ENCODE measurements around the gene SYNPO. TPM values are rescaled to one million over a fixed set of nuclear protein-coding genes. Genes with fewer than 3 reads are reported as not detected.

The SYNPO gene
- total and polyA plus RNA-seq, 8 donors, result 22.0 to 114 (median 27.7) TPM

DNA sequence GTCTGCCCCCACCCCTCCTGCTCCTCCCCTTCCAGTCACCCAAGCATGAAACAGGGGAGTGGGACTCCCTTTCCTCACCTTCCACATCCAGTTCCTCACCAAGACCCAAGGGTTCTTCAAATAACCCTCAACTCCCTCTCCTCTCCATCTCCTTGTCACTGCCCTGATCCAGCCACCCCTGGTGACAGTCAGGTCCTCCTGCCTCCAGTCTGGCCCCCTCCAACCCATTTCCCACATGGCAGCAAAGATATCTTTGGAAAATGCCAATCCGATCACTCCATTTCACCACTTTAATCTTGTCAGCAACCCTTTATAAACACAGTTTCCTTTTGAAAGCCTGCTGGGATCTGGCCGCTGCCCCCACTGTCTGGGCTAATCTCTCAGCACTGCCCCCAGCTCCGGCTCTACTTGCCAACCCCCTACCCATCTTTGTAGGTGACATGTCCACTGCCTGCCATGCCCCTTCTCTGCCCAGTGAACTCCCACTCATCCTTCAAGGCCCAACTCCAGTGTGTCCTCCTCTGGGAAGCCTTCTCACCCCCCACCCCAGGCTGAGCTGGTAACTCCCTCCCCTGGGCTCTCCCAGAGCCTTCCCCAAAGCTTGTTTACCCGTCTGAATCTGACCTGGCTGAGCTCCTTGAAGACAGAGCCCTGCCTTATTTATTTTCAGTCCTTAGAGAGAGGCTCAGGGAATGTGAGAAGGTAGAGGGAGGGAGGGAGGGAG lies 19.8 kb downstream of the SYNPO start:
- no peak for DNase-seq
- no peaks in the 10 kb centered on the region for H3K27me3 ChIP-seq
- intact Hi-C loops (cut with DNase I), result loop anchor here in 1 of 2 donors (5.0 kb wide), 1 partner anchor 98 kb away; no protein-coding TSS in a partner anchor
- H3K27ac ChIP-seq, result no peak overlapping the region
- no peaks in the 10 kb centered on the region for H3K36me3 ChIP-seq
- peaks cover 4 to 11% of the 10 kb centered on the region in 2 donors for H3K4me1 ChIP-seq
- no peaks in the 10 kb centered on the region for H3K9me3 ChIP-seq
- TF ChIP-seq, protein P1, sequence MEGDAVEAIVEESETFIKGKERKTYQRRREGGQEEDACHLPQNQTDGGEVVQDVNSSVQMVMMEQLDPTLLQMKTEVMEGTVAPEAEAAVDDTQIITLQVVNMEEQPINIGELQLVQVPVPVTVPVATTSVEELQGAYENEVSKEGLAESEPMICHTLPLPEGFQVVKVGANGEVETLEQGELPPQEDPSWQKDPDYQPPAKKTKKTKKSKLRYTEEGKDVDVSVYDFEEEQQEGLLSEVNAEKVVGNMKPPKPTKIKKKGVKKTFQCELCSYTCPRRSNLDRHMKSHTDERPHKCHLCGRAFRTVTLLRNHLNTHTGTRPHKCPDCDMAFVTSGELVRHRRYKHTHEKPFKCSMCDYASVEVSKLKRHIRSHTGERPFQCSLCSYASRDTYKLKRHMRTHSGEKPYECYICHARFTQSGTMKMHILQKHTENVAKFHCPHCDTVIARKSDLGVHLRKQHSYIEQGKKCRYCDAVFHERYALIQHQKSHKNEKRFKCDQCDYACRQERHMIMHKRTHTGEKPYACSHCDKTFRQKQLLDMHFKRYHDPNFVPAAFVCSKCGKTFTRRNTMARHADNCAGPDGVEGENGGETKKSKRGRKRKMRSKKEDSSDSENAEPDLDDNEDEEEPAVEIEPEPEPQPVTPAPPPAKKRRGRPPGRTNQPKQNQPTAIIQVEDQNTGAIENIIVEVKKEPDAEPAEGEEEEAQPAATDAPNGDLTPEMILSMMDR (IDR thresholded peaks at IDR 0.05), result no peak
- peak; percentile 36 for ATAC-seq
- H3K4me3 ChIP-seq, result no peak overlapping the region

GRCh38 chr5:150661086-150661485 lies 20.6 kb downstream of the SYNPO start, which contains the start of gene MYOZ3:
Gene MYOZ3, plus strand, starts transcription at chr5:150661251. Its CDS starts 1,691 bp downstream, at chr5:150662942.
- Histone ChIP-seq H3K27ac (no peak within 1 kb of the TSS), H3K36me3 (no peaks in the 10 kb centered on the region), H3K9me3 (no peaks in the 10 kb centered on the region), H3K4me3 (no peak within 1 kb of the TSS), H3K4me1 (peaks cover 4% of the 10 kb centered on the region in 2 donors), H3K27me3 (no peaks in the 10 kb centered on the region)
- intact Hi-C loops (cut with DNase I), result loop anchor here in 1 of 2 donors (5.0 kb wide), 1 partner anchor 99 kb away; no protein-coding TSS in a partner anchor
- DNase-seq (no peak), ATAC-seq (no peak)
- TF ChIP-seq, protein P1 (IDR thresholded peaks at IDR 0.05), result no peak

DNA sequence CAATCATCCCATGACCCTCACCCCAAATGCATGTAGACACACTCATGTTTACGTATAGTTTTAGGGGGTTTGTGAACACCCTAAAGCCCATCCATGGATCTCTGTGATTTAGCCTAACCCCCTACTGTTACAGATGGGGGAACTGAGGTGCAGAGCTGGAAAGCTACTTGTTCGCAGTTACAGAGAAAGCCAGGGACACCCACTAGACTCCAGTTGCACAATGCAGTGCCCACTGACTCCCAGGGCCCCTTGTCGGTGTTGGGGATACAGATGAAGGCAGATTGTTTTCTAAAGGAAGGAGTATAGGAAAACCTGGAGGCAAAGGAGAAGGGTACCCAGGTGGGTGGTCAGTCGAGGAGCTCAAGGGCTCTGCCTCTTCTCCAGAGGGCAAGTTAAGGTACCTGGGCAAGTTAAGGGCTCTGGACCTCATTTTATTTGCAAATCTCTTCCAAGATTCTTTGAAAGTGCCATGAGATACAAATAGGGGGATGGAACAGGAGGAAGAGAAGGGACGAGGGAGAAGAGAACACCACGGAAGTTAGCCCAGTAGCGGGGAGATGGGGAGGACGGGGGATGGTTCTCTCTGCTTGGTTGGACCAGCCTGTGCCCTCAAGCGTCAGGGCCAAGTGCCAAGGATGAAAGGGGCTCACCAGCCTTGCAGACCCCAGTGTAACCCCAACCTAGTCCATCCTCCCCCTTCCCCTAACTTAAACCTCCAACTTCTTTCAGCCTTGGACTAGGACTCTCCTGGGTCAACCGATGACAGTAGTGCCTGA lies 21.5 kb downstream of the SYNPO start:
- Histone ChIP-seq H3K27me3 (no peaks in the 10 kb centered on the region), H3K27ac (no peak overlapping the region), H3K4me3 (no peak overlapping the region), H3K36me3 (no peaks in the 10 kb centered on the region), H3K9me3 (no peaks in the 10 kb centered on the region), H3K4me1 (peaks cover 0 to 1% of the 10 kb centered on the region in 2 donors)
- ATAC-seq, result no peak
- intact Hi-C loops (cut with DNase I), result loop anchor here in 1 of 2 donors (5.0 kb wide), 1 partner anchor 100 kb away; no protein-coding TSS in a partner anchor
- TF ChIP-seq, protein P1 (IDR thresholded peaks at IDR 0.05), result no peak
- DNase-seq, result no peak

DNA sequence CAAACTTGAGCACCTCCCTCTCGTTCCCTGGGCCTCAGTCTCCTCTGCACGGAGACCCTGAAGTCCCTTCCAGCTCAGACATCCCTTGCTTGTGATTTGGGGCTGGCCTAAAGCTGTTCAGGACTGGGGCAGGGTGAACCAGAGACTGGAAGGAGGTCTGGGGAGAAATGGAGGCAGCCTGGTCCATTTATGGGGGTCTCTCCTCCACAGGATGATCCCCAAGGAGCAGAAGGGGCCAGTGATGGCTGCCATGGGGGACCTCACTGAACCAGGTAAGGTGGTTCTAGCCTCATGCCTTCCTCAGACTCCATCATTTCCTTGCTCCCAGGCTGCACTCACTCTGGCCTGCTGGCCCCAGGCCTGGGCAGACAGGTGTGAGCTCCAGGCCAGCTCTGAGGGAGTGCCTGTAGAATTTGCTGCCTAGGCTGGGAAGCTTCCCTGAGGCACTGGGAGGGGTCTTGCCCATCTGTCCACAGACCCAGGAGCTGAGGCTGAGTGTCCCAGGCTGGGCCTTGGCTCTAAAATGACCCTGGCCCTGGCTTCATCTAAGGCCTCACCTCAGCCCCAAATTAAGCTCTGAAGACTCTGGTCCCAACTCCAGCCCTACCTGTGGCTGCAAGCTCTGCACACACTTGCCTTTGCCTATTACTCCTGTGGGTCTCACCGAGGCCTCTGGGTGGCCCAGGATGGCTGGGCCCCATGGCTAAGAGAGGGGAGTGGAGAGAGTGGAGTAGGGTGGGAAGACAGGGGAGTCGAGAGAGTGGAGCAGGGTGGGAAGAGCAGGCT lies 22.5 kb downstream of the SYNPO start:
- Histone ChIP-seq H3K4me1 (no peaks in the 10 kb centered on the region), H3K9me3 (no peaks in the 10 kb centered on the region), H3K27ac (no peak overlapping the region), H3K36me3 (no peaks in the 10 kb centered on the region), H3K4me3 (no peak overlapping the region), H3K27me3 (no peaks in the 10 kb centered on the region)
- DNase-seq (no peak), ATAC-seq (no peak)
- intact Hi-C loops (cut with DNase I), result loop anchor here in 1 of 2 donors (5.0 kb wide), 1 partner anchor 101 kb away; no protein-coding TSS in a partner anchor
- TF ChIP-seq, protein P1 (IDR thresholded peaks at IDR 0.05), result no peak

Data from left lung (tissue), 10 donors.